ENCODE measurements around the gene VMAC. TPM values are rescaled to one million over a fixed set of nuclear protein-coding genes. Genes with fewer than 3 reads are reported as not detected.

VMAC gene
- total and polyA plus RNA-seq, 2 of the 13 experiments (the other 11 are each of a cell fraction or from before 2014, with no cell fraction given): 2.4 TPM

GRCh38 chr19:5953030-5953589, 48.4 kb downstream of the VMAC start:
- peaks cover 21 to 44% of the 10 kb centered on the region in 2 experiments; a peak in 4 of 5 replicates for H3K36me3 ChIP-seq (replicated peaks in 1 of 2; ENCODE audit: control insufficient read depth in 1 of 2, insufficient read depth in 2 of 2, low read length in 2 of 2)
- no TSS peak for BruUV-seq (replicated peaks)

DNA sequence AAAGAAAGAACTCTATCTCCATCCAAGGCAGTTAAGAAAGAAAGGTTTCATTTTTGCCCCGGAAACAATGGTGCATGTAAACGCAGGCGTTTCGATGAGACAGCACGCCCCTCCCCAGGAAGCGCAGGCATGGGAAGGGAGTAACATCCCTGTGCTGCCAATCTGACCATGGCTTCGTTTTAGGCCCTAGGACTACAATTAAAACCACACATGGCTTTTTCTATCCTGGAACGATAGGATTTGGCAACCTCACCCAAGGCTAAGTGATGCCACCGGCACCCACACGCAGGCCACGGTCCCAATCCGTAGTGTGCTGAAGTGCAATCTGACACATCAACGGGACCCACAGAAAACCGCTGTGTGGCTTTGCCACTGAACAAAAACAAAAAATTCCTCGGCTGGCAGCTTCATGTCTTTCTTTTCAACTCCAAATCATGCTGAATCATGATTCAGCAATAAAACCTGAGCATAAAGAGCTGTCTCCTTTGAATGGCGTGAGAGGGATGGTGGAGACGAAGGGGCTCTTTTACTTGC, 49.1 kb downstream of the VMAC start:
- 92% methylated on average over 17 of the region's 17 CpGs for WGBS (ENCODE audit: low lambda C conversion rate)
- Histone ChIP-seq H3K27ac (ENCODE audit: extremely low read length, insufficient read depth, low read length) (peak overlapping the region; percentile 58), H4K20me1 (ENCODE audit: insufficient read depth, low read length) (peaks cover 8% of the 10 kb centered on the region; the same call in 1 of the 2 replicates), H3K79me2 (ENCODE audit: insufficient read depth, low read length) (peaks cover 96% of the 10 kb centered on the region), H3K4me1 (ENCODE audit: insufficient read depth, low read length) (peaks cover 66% of the 10 kb centered on the region), H3K4me2 (ENCODE audit: low read depth, low read length) (peak overlapping the region; percentile 60), H3K9me3 (ENCODE audit: low read length) (no peaks in the 10 kb centered on the region), H3K27me3 (ENCODE audit: control insufficient read depth in 1 of 2, insufficient read depth in 2 of 2, low read length in 2 of 2) (no peaks in the 10 kb centered on the region), H2AFZ (ENCODE audit: low read length) (no peak overlapping the region), H3K36me3 (replicated peaks in 1 of 2; ENCODE audit: control insufficient read depth in 1 of 2, insufficient read depth in 2 of 2, low read length in 2 of 2) (peaks cover 22 to 40% of the 10 kb centered on the region in 2 experiments; a peak in 4 of 5 replicates), H3K9ac (ENCODE audit: insufficient read depth, low read depth, low read length) (0 out of 2 replicates have a peak overlapping the region, but pooled peaks have one; percentile 12), H3K4me3 (replicated peaks in 1 of 3; ENCODE audit: insufficient read depth in 1 of 3, low read depth in 2 of 3, low read length in 3 of 3) (peak overlapping the region in 1 of 3 experiments; percentile 38; a peak in 1 of 6 replicates)
- DNase-seq (ENCODE audit: low spot score): no peak
- in situ Hi-C loops (cut with HindIII; ENCODE audit: extremely low pct_ligation_motif_present, low pct_unique_long_range_greater_than_20kb): loop anchor here (5.0 kb wide), 1 partner anchor 41 kb away; the partner anchor contains the start of gene CAPS
- no peak for FAIRE-seq
- intact Hi-C loops (cut with micrococcal nuclease; ENCODE audit: unreplicated experiment): loop anchor here (2.0 kb wide), 1 partner anchor 45 kb away; no protein-coding TSS in a partner anchor
- CTCF ChIA-PET (ENCODE audit: low intra/inter-chr PET ratio, low total read pairs): no interaction called here
- POLR2A ChIA-PET: no interaction called here
- no TSS peak for BruUV-seq (replicated peaks)
- ATAC-seq: no peak
- no peak for TF ChIP-seq TBP (CRISPR knock-in tag; IDR thresholded peaks at IDR 0.05)
- TF ChIP-seq TCF7 (IDR thresholded peaks at IDR 0.05; ENCODE audit: low read depth): no peak
- TF ChIP-seq NFE2L2 (IDR thresholded peaks at IDR 0.05; ENCODE audit: low read length): peak; percentile 80
- TF ChIP-seq MAFK (conservative IDR thresholded peaks at IDR 0.05 in 1 of 2, IDR thresholded peaks at IDR 0.05 in 1 of 2; ENCODE audit: low read length in 2 of 2): peak; percentile 74 to 80
- TF ChIP-seq ZNF180 (CRISPR knock-in tag; IDR thresholded peaks at IDR 0.05; ENCODE audit: borderline replicate concordance, low read depth): no peak
- peak; percentile 61 for TF ChIP-seq MAFF (IDR thresholded peaks at IDR 0.05; ENCODE audit: low read depth, low read length)
- no peak for TF ChIP-seq KDM5A (IDR thresholded peaks at IDR 0.05; ENCODE audit: borderline replicate concordance, low read length)
- no peak for TF ChIP-seq ELF3 (CRISPR knock-in tag; IDR thresholded peaks at IDR 0.05)
- TF ChIP-seq ZBTB33 (CRISPR knock-in tag; IDR thresholded peaks at IDR 0.05): peak; percentile 72; the same call in 1 of the 2 replicates
- TF ChIP-seq POLR2A (IDR thresholded peaks at IDR 0.05; ENCODE audit: insufficient read depth in 1 of 2, low read depth in 2 of 2, low read length in 2 of 2): no peak
- no peak for TF ChIP-seq SCMH1 (CRISPR knock-in tag; IDR thresholded peaks at IDR 0.05; ENCODE audit: borderline replicate concordance)

More at GRCh38 chr19:5953030-5953589, 48.4 kb downstream of the VMAC start:
- in situ Hi-C loops (cut with HindIII; ENCODE audit: extremely low pct_ligation_motif_present, low pct_unique_long_range_greater_than_20kb): loop anchor here (5.0 kb wide), 1 partner anchor 41 kb away; the partner anchor contains the start of gene CAPS
- Histone ChIP-seq H3K9me3 (ENCODE audit: low read length) (no peaks in the 10 kb centered on the region), H3K79me2 (ENCODE audit: insufficient read depth, low read length) (peaks cover 94% of the 10 kb centered on the region), H2AFZ (ENCODE audit: low read length) (no peak overlapping the region), H3K4me3 (replicated peaks in 1 of 3; ENCODE audit: insufficient read depth in 1 of 3, low read depth in 2 of 3, low read length in 3 of 3) (no peak overlapping the region), H4K20me1 (ENCODE audit: insufficient read depth, low read length) (peaks cover 8% of the 10 kb centered on the region; the same call in 1 of the 2 replicates), H3K27me3 (ENCODE audit: control insufficient read depth in 1 of 2, insufficient read depth in 2 of 2, low read length in 2 of 2) (no peaks in the 10 kb centered on the region), H3K4me1 (ENCODE audit: insufficient read depth, low read length) (peaks cover 60% of the 10 kb centered on the region), H3K9ac (ENCODE audit: insufficient read depth, low read depth, low read length) (no peak overlapping the region; the same call in 1 of the 2 replicates), H3K27ac (ENCODE audit: extremely low read length, insufficient read depth, low read length) (peak overlapping the region; percentile 58), H3K4me2 (ENCODE audit: low read depth, low read length) (peak overlapping the region; percentile 60; the same call in 1 of the 2 replicates)
- FAIRE-seq (no peak), DNase-seq (ENCODE audit: low spot score) (no peak), ATAC-seq (no peak)
- intact Hi-C loops (cut with micrococcal nuclease; ENCODE audit: unreplicated experiment): no loop called here
- POLR2A ChIA-PET: no interaction called here
- 92% methylated on average over 5 of the region's 5 CpGs for WGBS (ENCODE audit: low lambda C conversion rate)
- CTCF ChIA-PET (ENCODE audit: low intra/inter-chr PET ratio, low total read pairs): no interaction called here
- TF ChIP-seq ZGPAT (CRISPR knock-in tag; IDR thresholded peaks at IDR 0.05): 0 out of 2 replicates have a peak, but pooled peaks have one; percentile 11
- no peak for TF ChIP-seq ZNF616 (CRISPR knock-in tag; IDR thresholded peaks at IDR 0.05; ENCODE audit: low read depth)
